K562 (cell line): ENCODE data around the gene ZBED2. TPM values are rescaled to one million over a fixed set of nuclear protein-coding genes. Genes with fewer than 3 reads are reported as not detected.

Experiments
- ATAC-seq: fragments of 200-7000 bp; cut with Tn5 transposase; 3 replicates; pipeline ENCODE4 v1.9.1; 2020; ENCODE audit warnings: moderate library complexity
- BruUV-seq: library from RNA; stranded (reverse); fragments of 400-500 nt; replicated peaks from 2 replicates; lab custom pipeline; 2021; lab: Mats Ljungman, UMichigan
- CTCF ChIA-PET: fragments of 300-600 bp; formaldehyde crosslinking; extraction: SDS; loops from one replicate; lab custom pipeline; 2021; ENCODE audit warnings: low intra/inter-chr PET ratio; lab: Yijun Ruan, JAX
- POLR2A ChIA-PET: fragments of 300-600, 350-650 bp; sonication (Branson Sonifier 250); formaldehyde crosslinking; extraction: SDS; loops from one replicate; lab custom pipeline; 2021; ENCODE audit warnings: antibody characterized with exemption, inconsistent platforms; lab: Yijun Ruan, JAX
- DNase-seq, 4 experiments: peaks; one replicate each; pipeline versions ENCODE4 v3.0.0 to v3.0.0-alpha.2; 2011 to 2018; ENCODE audit warnings: low spot score in 3 of 4, mixed read lengths in 3 of 4; ENCODE audit errors: extremely low read depth in 1 of 4
- FAIRE-seq: peaks from 2 replicates; lab custom pipeline; 2011; peaks lifted over from hg19 to GRCh38; lab: Jason Lieb, UNC
- H2AFZ ChIP-seq: 2 replicates; pipeline ENCODE4 v1.6.0; 2011; ENCODE audit warnings: low read depth, low read length, control low read depth, inconsistent platforms
- H3K27ac ChIP-seq: fragments of 200-600 bp; 3 replicates; pipeline ENCODE4 v1.8.0; 2011; ENCODE audit warnings: low read depth, mild to moderate bottlenecking, control low read depth, inconsistent platforms, low read length, moderate library complexity, mixed read lengths; ENCODE audit errors: extremely low read depth
- H3K27me3 ChIP-seq, 2 experiments: fragments of 300-600 bp in 1 of 2; 2 replicates in 1 of 2; 3 replicates in 1 of 2; pipeline versions ENCODE4 v1.6.0 to v1.8.0; 2011; ENCODE audit warnings: inconsistent platforms in 2 of 2, low read length in 2 of 2, mild to moderate bottlenecking in 1 of 2, mixed read lengths in 1 of 2, moderate library complexity in 1 of 2; ENCODE audit not compliant: control insufficient read depth in 2 of 2, insufficient read depth in 2 of 2
- H3K36me3 ChIP-seq: fragments of 300-600 bp; 3 replicates; pipeline ENCODE4 v1.8.0; 2011; ENCODE audit warnings: mild to moderate bottlenecking, low read length, inconsistent platforms; ENCODE audit not compliant: control insufficient read depth, insufficient read depth
- H3K4me1 ChIP-seq, 2 experiments: fragments of 200-600 bp in 1 of 2; replicated peaks in 1 of 2; 2 replicates in 1 of 2; 3 replicates in 1 of 2; pipeline versions ENCODE4 v1.5.1 to v1.8.0; 2011; ENCODE audit warnings: inconsistent platforms in 2 of 2, low read length in 2 of 2, mild to moderate bottlenecking in 1 of 2, mixed read lengths in 1 of 2, moderate library complexity in 1 of 2; ENCODE audit not compliant: control insufficient read depth in 2 of 2, insufficient read depth in 2 of 2
- H3K4me2 ChIP-seq: 2 replicates; pipeline ENCODE4 v1.6.1; 2011; ENCODE audit warnings: low read length, control low read depth, inconsistent platforms, mixed read lengths; ENCODE audit not compliant: insufficient read depth
- H3K4me3 ChIP-seq: fragments of 200-600 bp; sonication (generic), shearing (Covaris generic); 2 replicates; pipeline ENCODE4 v1.5.1; 2016; ENCODE audit warnings: control low read depth, inconsistent platforms
- H3K79me2 ChIP-seq: fragments of 200-600 bp; 3 replicates; pipeline ENCODE4 v1.8.0; 2011; ENCODE audit warnings: low read length, inconsistent platforms; ENCODE audit not compliant: control insufficient read depth, insufficient read depth
- H3K9ac ChIP-seq, 2 experiments: 2 replicates each; pipeline versions ENCODE4 v1.6.0 to v1.6.1; 2011; ENCODE audit warnings: low read depth in 2 of 2, low read length in 2 of 2, control low read depth in 1 of 2, inconsistent platforms in 1 of 2, mild to moderate bottlenecking in 1 of 2, mixed read lengths in 1 of 2; ENCODE audit not compliant: insufficient read depth in 1 of 2
- H3K9me1 ChIP-seq: one replicate; pipeline ENCODE4 v1.6.0; 2011; ENCODE audit warnings: inconsistent platforms, mild to moderate bottlenecking, low read length, moderate library complexity; ENCODE audit not compliant: control insufficient read depth, insufficient read depth
- H3K9me3 ChIP-seq: replicated peaks from 2 replicates; pipeline ENCODE4 v1.5.1; 2011; ENCODE audit warnings: low read depth, low read length, inconsistent platforms; ENCODE audit not compliant: control insufficient read depth, insufficient read depth
- H4K20me1 ChIP-seq: replicated peaks from 2 replicates; pipeline ENCODE4 v1.6.1; 2011; ENCODE audit warnings: low read length, inconsistent platforms, mixed read lengths; ENCODE audit not compliant: control insufficient read depth, insufficient read depth
- ARNT ChIP-seq, 2 experiments: fragments of 450-650 bp; IDR thresholded peaks; 2 replicates each; pipeline ENCODE4 v1.6.1; 2016; ENCODE audit warnings: mild to moderate bottlenecking in 1 of 2
- CSDE1 ChIP-seq, 2 experiments: fragments of 450-650 bp; IDR thresholded peaks; 2 replicates each; pipeline ENCODE4 v1.6.1; 2016; ENCODE audit warnings: mild to moderate bottlenecking in 1 of 2
- MCM3 ChIP-seq: fragments of 450-650 bp; IDR thresholded peaks from 2 replicates; pipeline ENCODE4 v1.6.1; 2016
- MECOM ChIP-seq: fragments of 250-450 bp; sonication (Bioruptor Pico); IDR thresholded peaks from 2 replicates; pipeline ENCODE4 v1.8.0; 2022; ENCODE audit warnings: inconsistent platforms
- SIN3A ChIP-seq, 2 experiments: fragments of 150-350 bp in 1 of 2; IDR thresholded peaks; 2 replicates each; pipeline ENCODE4 v1.6.1; 2011 to 2016; ENCODE audit warnings: borderline replicate concordance in 2 of 2, low read depth in 2 of 2, low read length in 2 of 2, mild to moderate bottlenecking in 2 of 2, moderate library complexity in 2 of 2; ENCODE audit not compliant: control insufficient read depth in 1 of 2
- SPI1 ChIP-seq: IDR thresholded peaks from 2 replicates; pipeline ENCODE4 v1.6.1; 2011; ENCODE audit warnings: low read depth, low read length, control low read depth, borderline replicate concordance
- WGBS: fragments of 100-300 bp; shearing (Covaris generic); methylation state at CpG from one replicate; pipeline ENCODE4 v1.1.6; 2016; ENCODE audit warnings: low coverage, mixed read lengths; ENCODE audit not compliant: insufficient coverage; ENCODE audit errors: missing lambda C conversion rate; 5-methylcytosine and 5-hydroxymethylcytosine counted together
- in situ Hi-C: fragments of 300-500 bp; cut with MboI; formaldehyde crosslinking; loops from 4 replicates; pipeline ENCODE4 v1.15.0; 2018; ENCODE audit warnings: inconsistent platforms, mixed read lengths
- intact Hi-C: fragments of 100-400 bp; cut with micrococcal nuclease; formaldehyde crosslinking; loops from 2 replicates; pipeline ENCODE4 v1.14.2; 2022
- polyA plus RNA-seq, 8 experiments: library from polyadenylated mRNA; depleted of rRNA in 4 of 8; stranded (reverse) in 5 of 8; unstranded in 3 of 8; fragments of >200 nt; fragmentation: Nextera tagmentation in 2 of 8; fragmentation: Illumina TruSeq in 1 of 8; extraction: Ambion mirVana in 2 of 8; extraction: Trizol in 1 of 8; gene quantifications; 2 replicates each; pipeline versions ENCODE4 v1.2.1 to v1.2.3, GENCODE V29; 2011 to 2014; ENCODE audit warnings: inconsistent platforms in 1 of 8, missing spikeins in 1 of 8
- total RNA-seq, 7 experiments: library from RNA; depleted of rRNA in 6 of 7; stranded (reverse); fragments of >200 nt in 6 of 7; fragmentation: Illumina TruSeq in 2 of 7; extraction: Trizol in 2 of 7; gene quantifications; 2 replicates each; pipeline versions ENCODE4 v1.2.1 to v1.2.3, GENCODE V29; 2011 to 2021; ENCODE audit warnings: low replicate concordance in 1 of 7
- TF ChIP-seq, protein P1 (sequence below): fragments of 250-450 bp; sonication (Bioruptor Pico); IDR thresholded peaks from 2 replicates; pipeline ENCODE4 v1.4.0; 2020; ENCODE audit warnings: mild to moderate bottlenecking
- TF ChIP-seq, protein P2 (sequence below): fragments of 200-600 bp; sonication (generic); IDR thresholded peaks from one replicate; pipeline ENCODE4 v1.6.1; 2012; ENCODE audit warnings: mild to moderate bottlenecking, low read depth, low read length, inconsistent platforms

The ZBED2 gene
- total and polyA plus RNA-seq, 9 of the 15 experiments (the other 6 are each of a cell fraction or from before 2014, with no cell fraction given), result 0.11 TPM; not detected in 8

DNA sequence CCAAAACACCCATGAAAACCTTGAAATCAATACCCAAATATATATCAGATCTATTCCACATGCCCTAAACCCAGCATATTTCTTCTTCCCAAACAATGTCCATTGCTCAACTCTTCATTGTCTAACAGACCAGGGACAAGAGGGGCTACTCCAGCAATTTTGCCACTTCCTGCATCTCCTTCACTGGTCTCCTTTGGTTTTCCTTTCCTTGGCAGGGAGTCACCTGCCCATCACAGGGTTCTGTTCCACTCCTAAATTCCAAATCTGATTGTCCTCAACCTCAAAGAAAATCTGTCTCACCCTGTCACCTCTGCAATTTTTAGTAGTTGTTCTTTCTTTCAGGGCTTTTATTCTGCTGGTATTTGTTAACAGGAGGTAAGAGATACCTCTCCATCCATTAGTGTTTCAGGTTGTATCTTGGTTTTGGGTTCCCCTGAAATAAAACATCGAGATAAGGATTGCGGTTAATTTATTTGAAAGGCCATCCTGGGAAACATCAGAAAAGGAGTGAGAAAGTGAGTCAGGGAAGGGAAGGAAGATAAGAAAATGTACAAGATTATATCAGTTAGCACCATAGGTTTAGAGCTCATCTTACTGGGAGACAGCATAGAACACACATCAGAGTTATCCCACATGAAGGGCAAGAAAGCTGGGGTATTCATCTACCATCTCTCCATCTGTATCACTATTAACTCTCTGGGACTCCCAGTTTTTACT, 13.6 kb downstream of the ZBED2 start:
- Histone ChIP-seq H3K9me1 (no peaks in the 10 kb centered on the region), H3K9ac (no peak overlapping the region), H3K79me2 (no peaks in the 10 kb centered on the region), H2AFZ (no peak overlapping the region), H3K9me3 (no peaks in the 10 kb centered on the region), H3K36me3 (no peaks in the 10 kb centered on the region), H3K27me3 (no peaks in the 10 kb centered on the region), H4K20me1 (no peaks in the 10 kb centered on the region), H3K27ac (no peak overlapping the region), H3K4me2 (no peak overlapping the region), H3K4me3 (no peak overlapping the region), H3K4me1 (no peaks in the 10 kb centered on the region)
- POLR2A ChIA-PET, result no interaction called here
- BruUV-seq, result no TSS peak
- no peak for DNase-seq
- intact Hi-C loops (no loop called here), in situ Hi-C loops (no loop called here)
- CTCF ChIA-PET, result interaction anchor here (0.5 kb wide), 1 partner anchor 913 kb away, joined by 3 read pairs; no protein-coding TSS in a partner anchor
- WGBS, result 0% methylated on average over 2 of the region's 2 CpGs
- no peak for ATAC-seq
- FAIRE-seq, result no peak
- TF ChIP-seq, protein P1, sequence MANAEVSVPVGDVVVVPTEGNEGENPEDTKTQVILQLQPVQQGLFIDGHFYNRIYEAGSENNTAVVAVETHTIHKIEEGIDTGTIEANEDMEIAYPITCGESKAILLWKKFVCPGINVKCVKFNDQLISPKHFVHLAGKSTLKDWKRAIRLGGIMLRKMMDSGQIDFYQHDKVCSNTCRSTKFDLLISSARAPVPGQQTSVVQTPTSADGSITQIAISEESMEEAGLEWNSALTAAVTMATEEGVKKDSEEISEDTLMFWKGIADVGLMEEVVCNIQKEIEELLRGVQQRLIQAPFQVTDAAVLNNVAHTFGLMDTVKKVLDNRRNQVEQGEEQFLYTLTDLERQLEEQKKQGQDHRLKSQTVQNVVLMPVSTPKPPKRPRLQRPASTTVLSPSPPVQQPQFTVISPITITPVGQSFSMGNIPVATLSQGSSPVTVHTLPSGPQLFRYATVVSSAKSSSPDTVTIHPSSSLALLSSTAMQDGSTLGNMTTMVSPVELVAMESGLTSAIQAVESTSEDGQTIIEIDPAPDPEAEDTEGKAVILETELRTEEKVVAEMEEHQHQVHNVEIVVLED (CRISPR knock-in tag), result no peak
- no peak for TF ChIP-seq SIN3A (IDR thresholded peaks at IDR 0.05; ENCODE audit: borderline replicate concordance in 2 of 2, control insufficient read depth in 1 of 2, low read depth in 2 of 2, low read length in 2 of 2)
- TF ChIP-seq ARNT (IDR thresholded peaks at IDR 0.05), result no peak
- TF ChIP-seq SPI1, result no peak
- no peak for TF ChIP-seq MECOM
- no peak for TF ChIP-seq CSDE1 (IDR thresholded peaks at IDR 0.05)
- TF ChIP-seq, protein P2, sequence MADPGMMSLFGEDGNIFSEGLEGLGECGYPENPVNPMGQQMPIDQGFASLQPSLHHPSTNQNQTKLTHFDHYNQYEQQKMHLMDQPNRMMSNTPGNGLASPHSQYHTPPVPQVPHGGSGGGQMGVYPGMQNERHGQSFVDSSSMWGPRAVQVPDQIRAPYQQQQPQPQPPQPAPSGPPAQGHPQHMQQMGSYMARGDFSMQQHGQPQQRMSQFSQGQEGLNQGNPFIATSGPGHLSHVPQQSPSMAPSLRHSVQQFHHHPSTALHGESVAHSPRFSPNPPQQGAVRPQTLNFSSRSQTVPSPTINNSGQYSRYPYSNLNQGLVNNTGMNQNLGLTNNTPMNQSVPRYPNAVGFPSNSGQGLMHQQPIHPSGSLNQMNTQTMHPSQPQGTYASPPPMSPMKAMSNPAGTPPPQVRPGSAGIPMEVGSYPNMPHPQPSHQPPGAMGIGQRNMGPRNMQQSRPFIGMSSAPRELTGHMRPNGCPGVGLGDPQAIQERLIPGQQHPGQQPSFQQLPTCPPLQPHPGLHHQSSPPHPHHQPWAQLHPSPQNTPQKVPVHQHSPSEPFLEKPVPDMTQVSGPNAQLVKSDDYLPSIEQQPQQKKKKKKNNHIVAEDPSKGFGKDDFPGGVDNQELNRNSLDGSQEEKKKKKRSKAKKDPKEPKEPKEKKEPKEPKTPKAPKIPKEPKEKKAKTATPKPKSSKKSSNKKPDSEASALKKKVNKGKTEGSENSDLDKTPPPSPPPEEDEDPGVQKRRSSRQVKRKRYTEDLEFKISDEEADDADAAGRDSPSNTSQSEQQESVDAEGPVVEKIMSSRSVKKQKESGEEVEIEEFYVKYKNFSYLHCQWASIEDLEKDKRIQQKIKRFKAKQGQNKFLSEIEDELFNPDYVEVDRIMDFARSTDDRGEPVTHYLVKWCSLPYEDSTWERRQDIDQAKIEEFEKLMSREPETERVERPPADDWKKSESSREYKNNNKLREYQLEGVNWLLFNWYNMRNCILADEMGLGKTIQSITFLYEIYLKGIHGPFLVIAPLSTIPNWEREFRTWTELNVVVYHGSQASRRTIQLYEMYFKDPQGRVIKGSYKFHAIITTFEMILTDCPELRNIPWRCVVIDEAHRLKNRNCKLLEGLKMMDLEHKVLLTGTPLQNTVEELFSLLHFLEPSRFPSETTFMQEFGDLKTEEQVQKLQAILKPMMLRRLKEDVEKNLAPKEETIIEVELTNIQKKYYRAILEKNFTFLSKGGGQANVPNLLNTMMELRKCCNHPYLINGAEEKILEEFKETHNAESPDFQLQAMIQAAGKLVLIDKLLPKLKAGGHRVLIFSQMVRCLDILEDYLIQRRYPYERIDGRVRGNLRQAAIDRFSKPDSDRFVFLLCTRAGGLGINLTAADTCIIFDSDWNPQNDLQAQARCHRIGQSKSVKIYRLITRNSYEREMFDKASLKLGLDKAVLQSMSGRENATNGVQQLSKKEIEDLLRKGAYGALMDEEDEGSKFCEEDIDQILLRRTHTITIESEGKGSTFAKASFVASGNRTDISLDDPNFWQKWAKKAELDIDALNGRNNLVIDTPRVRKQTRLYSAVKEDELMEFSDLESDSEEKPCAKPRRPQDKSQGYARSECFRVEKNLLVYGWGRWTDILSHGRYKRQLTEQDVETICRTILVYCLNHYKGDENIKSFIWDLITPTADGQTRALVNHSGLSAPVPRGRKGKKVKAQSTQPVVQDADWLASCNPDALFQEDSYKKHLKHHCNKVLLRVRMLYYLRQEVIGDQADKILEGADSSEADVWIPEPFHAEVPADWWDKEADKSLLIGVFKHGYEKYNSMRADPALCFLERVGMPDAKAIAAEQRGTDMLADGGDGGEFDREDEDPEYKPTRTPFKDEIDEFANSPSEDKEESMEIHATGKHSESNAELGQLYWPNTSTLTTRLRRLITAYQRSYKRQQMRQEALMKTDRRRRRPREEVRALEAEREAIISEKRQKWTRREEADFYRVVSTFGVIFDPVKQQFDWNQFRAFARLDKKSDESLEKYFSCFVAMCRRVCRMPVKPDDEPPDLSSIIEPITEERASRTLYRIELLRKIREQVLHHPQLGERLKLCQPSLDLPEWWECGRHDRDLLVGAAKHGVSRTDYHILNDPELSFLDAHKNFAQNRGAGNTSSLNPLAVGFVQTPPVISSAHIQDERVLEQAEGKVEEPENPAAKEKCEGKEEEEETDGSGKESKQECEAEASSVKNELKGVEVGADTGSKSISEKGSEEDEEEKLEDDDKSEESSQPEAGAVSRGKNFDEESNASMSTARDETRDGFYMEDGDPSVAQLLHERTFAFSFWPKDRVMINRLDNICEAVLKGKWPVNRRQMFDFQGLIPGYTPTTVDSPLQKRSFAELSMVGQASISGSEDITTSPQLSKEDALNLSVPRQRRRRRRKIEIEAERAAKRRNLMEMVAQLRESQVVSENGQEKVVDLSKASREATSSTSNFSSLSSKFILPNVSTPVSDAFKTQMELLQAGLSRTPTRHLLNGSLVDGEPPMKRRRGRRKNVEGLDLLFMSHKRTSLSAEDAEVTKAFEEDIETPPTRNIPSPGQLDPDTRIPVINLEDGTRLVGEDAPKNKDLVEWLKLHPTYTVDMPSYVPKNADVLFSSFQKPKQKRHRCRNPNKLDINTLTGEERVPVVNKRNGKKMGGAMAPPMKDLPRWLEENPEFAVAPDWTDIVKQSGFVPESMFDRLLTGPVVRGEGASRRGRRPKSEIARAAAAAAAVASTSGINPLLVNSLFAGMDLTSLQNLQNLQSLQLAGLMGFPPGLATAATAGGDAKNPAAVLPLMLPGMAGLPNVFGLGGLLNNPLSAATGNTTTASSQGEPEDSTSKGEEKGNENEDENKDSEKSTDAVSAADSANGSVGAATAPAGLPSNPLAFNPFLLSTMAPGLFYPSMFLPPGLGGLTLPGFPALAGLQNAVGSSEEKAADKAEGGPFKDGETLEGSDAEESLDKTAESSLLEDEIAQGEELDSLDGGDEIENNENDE, result no peak
- TF ChIP-seq MCM3, result no peak
